ENCODE measurements around the gene FNBP1L.

FNBP1L gene

DNA sequence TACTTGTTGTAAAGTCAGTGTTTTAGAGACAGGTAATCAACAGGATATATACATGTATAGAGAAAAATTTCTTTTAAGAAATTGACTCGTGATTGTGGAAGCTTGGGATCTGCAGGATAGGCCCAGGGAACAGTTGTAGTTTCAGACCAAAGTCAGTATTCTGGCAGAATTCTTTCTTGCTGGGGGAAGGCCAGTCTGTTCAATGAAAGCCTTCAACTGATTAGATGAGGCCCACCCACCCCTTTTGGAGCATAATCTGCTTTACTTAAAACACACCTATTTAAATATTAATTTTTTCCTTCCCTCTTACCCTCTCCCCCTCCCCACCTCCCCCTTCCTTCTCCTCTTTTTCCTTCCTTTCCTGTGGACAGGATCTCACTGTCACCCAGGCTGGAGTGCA lies 48.0 kb downstream of the FNBP1L start:
- DNase-seq = no peak

DNA sequence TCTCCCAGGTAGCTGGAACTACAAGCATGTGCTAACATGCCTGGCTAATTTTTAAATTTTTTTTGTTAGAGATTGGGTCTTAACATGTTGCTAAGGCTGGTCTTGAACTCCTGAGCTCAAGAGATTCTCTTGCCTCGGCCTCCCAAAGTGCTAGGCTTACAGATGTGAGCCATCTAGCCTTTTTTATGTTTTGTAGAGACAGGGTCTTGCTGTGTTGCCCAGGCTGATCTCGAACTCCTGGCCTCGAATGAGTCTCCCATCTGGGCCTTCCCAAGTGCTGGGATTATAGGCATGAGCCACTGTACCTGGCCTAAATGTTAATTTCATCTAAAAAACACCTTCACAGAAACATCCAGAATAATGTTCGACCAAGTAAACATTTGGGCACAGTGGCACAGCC lies 48.6 kb downstream of the FNBP1L start:
- no peak for DNase-seq

DNA sequence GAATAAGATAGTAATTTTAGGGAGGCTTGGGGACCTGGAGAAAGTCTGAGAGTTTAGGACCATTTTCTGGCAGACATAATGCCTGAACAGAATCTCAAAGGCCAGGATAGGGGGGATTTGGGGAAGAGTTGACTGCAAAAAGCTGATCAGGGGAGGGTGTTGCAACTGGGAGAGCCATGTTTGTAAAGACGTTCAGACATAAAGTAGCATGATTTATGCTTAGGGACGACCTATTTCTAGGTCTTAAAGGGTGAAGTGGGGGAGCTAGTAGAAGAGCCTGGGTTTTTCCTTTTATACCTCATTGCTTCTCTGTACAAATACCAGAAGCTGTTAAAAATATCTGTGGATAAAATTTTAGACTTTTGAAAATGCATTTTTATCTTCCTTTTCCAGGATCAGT lies 51.2 kb downstream of the FNBP1L start:
- no peak for DNase-seq

DNA sequence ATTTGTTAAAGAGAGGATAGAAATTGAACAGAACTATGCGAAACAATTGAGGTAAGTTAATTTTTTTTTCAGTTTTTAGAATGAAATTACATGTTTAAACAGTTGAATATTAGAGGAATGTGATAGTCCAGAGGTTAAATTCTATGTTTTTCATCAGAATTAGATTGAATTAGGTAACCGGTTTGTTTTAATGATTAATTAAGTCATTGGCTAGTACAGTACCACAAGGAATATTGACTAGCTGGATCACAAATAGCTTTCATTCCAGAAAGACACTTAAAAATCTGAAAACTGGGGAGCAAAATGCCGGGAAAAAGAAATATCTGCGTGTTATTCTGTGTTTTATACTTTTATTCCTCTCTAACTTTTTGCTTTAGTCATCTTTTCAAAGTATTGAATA lies 51.6 kb downstream of the FNBP1L start:
- no peak for DNase-seq

DNA sequence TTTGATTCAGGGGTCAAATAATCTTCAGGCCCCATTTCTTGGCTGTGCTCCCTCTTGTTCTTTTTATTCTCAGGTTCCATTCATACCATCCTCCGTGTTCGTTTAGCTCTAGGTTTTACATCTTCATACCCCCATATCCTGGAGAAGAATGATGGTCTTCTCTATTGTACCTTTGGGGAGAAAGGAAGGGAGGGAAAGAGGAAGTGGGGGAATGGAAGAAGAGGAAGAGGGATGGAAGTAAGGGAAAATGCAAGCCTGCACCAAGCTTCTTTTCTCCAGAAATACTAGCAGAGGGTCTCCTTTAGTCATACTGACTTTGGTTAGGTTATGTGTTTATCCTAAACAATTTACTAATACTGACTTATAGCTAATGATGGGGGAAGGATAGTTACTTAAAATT lies 52.4 kb downstream of the FNBP1L start:
- no peak for DNase-seq

DNA sequence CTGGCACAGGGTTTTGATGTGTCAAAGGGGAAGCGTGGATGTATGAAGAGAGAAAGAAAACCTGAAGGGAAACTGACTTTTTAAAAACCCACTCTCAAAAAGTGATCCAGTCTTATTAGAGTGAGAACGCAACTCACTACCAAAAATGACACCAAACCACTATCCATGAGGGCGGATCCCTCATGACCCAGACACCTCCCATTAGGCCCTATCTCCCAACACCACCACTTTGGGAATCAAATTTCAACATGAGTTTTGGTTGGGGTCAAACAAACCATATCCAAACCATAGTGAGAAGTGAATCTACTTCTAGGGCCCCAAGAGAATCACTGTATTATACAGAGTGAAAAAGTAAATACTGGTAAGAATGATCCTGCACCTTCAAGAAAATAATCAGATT lies 53.5 kb downstream of the FNBP1L start:
- DNase-seq = no peak

DNA sequence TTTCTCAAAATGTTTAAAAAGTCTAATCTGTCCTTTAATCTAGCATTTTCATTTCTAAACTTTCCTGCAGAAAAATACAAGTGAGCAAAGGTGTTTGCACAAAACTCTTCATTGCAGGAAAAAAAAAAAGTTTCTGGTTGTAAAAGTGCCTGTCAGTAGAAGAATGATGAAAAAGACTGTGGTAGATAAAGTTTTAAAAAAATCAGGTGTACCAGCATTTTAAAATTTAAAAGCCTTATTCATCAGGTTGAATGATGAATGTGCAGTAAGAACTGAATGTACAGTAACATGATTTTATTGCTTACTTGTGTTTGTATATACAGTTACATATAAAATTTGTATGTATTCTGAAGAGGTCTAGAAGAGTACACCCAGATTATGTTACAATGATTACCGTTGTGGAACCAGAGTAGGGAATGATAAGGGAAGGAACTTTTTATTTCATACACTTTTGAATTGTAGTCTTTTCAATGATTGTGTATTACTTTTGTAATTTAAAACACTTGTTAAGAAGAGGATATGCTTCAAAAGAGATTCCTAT lies 54.0 kb downstream of the FNBP1L start:
- no peak for DNase-seq

DNA sequence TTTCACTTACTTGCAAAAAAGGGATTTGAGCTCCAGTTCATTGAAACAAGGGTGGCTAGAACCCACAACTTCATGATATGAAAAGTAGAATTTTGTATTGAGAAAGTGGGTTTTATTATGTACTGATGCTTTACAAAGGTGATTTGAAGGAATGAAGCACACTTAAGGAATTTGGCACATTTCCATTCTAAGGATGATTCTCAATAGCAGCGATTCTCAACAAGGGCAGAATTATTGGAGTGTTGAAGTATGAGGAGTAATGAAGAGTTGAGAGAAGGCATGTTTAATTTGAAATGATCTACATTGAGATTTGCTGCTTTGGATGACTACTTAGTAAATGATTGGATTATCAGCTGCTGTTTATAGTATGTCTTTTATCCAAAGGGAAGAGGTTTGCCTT lies 54.7 kb downstream of the FNBP1L start:
- DNase-seq = no peak

DNA sequence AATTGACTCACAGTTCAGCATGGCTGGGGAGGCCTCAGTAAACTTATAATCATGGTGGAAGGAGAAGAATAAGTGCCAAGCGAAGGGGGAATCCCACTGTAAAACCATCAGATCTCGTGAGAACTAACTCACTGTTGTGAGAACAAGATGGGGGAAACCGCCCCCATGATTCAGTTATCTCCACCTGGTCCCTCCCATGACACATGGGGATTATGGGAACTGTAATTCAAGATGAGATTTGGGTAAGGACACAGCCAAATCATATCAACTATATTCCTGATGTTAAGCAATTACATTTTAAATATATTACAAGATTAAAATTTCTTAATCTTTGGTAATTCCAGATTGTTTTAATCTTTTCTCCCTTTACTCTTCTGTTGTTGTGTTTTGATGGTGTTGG lies 55.2 kb downstream of the FNBP1L start:
- DNase-seq = no peak

DNA sequence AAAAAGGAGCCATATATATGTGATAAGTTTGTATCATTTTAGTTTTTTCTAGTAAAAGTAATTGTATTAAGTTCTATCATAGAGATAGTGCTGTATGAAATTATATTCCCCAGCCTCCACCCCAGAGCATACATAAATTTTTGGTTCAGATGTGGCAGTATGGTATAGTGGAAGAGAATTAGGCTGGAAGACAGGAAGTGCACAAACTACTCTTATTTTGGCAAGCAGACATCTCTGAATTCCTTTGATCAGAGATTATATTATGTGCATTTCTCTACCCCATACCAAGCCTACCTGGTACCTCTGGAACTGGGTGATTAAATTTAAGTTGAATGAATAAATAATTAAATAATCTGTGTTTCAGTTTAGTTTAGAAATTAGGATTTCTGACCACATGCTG lies 55.9 kb downstream of the FNBP1L start:
- DNase-seq = no peak

DNA sequence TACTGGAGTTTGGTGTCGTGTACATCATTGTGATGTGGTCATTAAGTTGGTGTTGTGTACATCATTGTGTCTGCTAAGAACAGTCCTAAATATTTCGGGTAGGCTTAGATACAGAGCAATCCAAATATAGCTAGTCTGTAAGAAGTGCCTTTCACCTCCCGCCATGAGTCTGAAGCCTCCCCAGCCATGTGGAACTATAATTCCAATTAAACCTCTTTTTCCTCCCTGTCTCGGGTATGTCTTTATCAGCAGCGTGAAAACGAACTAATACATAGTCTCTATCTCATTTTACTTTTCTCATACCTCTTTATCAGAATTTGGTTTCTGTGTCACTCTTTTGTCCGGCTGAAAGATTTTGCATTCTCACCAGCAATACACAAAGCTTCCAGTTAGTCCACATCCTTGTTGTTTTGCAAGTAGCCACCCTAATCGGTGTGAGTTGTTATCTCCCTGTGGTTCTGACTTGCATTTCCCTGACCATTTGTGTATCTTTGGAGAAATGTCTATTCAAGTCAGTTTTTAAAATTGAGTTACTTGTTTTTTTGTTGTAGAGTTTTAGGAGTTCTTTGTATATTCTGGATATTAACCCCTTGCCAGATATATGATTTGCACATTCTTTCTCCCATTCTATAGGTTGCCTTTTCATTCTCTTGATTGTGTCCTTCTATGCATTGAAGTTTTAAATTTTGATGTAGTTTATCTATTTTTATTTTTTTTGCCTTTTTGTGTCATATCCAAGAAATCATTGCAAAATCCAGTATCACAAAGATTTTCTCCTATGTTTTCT lies 56.5 kb downstream of the FNBP1L start:
- DNase-seq = no peak

DNA sequence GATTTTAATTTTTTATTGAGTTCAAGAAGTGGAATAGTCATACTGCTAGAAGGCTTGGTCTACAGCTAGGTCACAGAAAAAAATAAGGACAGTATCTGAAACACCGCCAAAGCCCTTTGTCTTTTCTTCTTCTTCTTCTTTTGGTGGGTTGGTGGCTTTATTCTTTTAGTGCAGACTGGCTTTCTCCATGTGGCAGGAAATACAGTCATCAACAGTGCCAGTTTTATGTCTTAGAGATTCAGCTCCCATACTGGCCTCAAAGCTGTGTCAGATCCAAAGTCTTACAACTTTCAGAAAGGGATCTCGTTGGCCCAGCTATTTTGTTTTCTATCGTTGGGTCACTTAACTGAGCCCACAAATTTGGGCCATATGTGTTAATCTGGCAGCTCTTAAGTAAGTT lies 58.2 kb downstream of the FNBP1L start:
- DNase-seq = no peak

DNA sequence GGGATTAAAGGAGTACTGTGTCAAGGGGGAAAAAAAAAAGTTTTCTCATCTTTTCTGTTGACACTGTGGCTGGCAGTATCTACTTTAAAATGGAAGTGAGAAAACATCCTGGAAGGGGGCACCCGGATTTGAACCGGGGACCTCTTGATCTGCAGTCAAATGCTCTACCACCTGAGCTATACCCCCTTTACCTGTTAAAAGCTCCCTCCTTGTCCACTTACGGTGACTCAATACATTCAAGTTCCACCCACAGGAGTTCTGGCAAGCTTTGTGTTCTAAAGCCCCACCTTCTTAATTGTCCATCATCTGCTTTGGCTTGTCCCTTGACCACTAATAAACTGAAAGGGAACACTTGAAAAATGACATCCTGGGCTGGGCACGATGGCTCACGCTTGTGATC lies 68.2 kb downstream of the FNBP1L start:
- no peak for DNase-seq

DNA sequence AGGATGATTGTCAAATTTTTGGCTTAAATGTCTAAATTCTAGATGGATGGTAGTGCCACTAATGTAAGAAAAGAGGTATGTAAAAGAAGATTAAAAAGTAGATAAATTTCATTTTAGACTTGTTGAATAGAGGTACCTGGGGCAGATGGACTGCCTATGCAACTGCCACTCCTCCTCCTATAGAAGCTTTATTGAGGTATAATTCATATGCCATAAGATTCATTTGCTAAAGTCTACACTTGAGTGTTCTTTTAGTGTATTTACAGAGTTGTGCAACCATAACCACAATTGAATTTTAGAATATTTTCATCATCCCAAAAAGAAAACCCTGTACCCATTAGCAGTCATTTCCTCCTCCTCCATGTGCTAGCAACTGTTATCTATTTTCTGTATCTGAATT lies 70.6 kb downstream of the FNBP1L start:
- no peak for DNase-seq

DNA sequence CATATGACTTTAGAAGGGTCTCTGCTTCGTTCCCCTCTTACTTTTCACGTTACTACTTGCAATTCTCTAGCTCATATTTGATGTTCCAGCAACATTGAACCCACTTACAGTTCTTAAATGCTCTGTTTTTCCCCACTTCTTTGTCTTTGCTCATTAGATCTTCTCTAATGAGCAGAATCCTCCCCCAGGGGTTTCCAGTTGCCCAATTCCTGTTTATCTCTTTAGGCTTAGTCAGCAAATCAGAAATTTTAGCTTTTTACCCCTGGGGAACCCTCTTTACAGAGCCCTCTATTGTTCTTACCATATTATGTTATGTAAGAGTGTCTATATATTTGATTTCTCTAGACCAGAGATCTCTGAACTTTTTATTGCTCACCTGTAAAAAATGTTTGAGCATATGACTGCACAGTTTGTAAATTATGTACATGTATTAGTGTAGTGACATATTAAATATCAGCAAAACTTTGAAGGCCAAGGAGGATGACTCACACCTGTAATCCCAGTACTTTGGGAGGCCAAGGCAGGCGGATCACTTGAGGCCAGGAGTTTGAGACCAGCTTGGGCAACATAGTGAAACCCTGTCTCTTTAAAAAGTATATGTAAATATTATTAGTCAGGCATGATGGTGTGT lies 71.4 kb downstream of the FNBP1L start:
- DNase-seq = no peak

DNA sequence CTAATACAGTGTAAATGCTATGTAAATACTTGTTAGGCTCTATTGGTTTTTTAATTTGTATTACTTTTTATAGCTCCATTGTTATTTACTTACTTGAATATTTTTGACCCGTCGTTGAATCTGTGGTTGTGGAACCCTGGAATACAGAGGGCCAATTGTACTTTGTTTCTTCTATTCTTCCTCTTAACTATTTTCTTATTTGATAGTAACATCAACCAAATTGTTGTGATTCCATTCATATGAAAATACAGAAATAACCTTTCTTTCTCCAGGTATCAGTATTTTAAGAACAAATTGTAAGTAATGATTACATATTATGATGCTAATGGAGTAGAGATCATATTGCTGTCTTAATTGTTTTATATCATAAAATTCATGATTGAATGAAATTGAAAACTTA lies 73.7 kb downstream of the FNBP1L start:
- no peak for DNase-seq

DNA sequence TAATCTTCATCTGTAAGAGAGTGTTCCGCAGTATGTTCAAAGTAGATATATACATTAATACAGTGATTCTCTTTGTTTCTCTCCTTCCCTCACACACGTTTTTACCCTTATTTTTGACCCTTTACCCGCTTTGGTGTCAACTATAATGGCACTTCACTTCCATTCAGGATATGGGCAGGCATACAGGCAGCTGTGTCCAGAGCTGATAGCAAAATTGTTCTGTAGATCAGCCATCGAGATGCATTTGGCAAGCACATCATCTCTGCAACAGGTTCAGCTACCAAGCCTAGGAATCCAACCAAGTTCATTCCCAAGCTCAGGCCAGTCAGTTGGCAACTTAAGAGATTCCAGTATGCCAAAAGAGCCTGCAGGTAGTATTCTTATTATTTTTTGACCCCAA lies 74.8 kb downstream of the FNBP1L start:
- DNase-seq = no peak

DNA sequence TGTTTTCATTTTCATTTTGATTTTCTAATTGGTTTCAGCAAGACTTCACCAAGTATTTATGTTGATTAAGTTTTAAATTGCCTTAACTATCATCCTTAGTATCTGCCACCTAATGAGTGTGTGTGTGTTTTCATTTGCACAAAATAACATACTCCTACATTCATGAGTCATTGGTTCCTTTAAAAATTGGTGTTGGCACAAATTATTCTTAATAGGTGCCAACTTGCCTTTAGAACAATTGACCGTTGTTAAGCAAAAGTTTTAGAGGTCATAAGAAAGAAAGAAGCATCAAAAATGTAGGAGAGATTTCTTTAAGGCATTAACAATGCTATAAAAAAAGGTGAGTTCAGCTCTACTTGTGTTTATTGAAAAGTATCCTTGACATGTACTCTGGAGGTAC lies 77.5 kb downstream of the FNBP1L start:
- DNase-seq = no peak

DNA sequence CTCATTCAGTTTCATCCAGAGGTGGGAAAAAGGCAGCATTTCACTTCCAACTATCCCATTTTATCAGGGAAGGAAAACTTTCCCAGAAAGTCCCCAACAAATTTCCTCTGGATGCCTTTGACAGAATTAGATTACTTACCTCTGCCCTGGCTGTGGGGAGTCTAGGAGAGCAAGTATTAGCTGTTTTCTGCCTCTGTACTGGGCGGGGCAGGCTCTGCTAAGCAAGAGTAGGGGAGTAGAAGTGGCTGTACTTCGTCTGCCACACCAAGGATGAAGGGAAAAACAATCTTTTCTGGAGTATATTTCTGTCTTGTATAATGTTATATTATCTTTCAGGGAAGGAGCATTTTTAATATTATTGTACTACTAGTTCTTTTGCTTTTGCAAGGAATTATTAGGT lies 78.5 kb downstream of the FNBP1L start:
- no peak for DNase-seq

DNA sequence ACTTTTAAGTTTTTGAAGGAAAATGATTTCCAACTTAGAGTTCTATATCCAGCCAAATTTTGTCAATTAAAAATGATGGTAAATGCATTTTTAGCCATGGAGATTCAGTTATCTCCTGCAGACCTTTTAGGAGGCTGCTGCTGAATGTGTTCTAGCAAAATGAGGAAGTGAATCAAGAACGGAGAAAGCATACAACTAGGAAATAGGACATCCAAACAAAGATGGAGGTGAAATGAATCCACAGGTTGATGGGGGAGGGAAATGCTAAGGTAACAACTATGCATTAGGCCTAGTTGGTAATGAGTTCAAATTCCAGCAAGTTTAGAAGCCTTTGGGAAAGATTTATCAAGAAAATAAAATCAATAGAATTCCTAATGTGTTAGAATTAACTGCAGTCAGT lies 80.5 kb downstream of the FNBP1L start:
- DNase-seq = no peak

DNA sequence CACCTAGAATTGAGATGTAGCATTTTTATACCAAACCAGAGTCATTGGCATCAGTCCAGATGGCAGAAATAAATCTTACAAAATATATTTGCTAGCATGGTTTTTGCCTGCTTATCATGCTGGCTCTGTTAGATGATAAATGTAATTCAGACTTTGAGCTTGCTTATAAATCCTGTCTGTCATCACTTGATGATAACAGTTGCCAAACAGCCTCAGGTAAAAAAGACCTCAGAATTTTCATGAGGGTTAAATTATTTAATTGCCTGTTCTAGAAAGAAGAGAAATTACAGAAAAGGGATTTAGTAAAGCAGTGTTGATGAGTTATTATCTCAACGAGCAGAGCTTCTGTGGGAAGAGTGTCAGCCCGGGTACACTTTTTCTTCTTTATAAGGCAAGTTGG lies 83.3 kb downstream of the FNBP1L start:
- no peak for DNase-seq

DNA sequence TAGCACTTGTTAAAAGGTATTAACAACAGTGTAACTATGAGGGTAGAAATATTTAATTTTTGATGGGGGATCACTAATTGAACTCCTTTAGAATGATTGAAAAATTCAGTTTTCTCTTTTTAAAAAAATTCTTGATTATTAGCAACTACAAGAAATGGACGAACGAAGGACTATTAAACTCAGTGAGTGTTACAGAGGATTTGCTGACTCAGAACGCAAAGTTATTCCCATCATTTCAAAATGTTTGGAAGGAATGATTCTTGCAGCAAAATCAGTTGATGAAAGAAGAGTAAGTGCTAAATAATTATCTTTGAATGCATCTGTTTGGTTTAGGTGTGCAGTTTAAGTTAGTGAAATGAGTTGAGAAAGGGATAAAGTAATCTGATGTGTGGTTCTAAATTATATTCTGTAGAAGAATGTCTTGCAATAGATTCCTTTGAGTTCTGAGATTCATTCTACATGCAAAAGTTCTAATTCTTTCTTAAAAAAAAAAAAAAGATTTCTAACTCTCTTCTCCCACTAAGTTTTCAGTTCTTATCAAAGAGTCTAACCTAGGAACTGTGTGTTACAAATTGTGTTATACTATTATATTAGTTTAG lies 85.0 kb downstream of the FNBP1L start:
- DNase-seq = no peak

DNA sequence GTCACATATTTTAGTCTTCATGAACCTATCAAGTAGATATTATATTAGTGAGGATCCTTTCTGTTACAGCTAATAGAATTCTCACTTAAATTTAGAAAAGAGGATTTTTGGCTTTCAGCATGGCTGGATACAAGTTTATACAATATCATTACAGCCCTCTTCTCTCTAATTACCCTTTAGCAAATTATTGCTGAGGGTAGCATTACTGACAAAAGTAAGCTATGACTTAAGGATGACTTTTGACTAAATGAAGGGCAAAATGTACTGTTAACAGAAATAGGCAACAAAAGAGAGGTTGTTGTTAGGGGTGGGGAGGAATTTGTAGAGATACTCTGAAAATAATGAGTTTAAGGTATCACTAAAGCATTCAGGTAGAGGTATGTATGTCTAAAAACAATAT lies 85.8 kb downstream of the FNBP1L start:
- DNase-seq = no peak

DNA sequence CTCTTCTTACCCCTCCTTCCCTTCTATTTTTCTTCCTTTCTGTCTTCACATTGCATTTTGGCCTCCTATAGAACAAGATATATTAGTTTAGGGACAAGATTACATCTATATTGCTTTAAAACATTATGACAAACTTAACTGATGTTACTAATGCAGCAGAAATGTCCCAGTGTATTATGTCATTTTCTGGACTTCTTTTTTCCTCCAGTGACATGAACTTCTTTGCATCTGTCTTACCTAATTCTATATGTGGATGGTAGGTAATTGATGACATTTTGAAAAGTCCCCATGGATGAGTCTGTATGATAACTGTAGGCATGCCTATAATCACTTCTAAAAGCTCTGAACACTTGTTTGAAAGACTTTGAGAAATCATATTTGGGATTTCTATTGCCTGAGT lies 89.5 kb downstream of the FNBP1L start:
- DNase-seq = no peak

All from NCI-H1694 treated with DMSO at 0.1 percent for 48 hours (cell line).